Ishikawa (cell line): ENCODE data around the gene CRTAP.

Experiments used
- CREB1 ChIP-seq: IDR thresholded peaks from 2 replicates; pipeline ENCODE4 v1.6.1; 2012; ENCODE audit warnings: low read depth
- EGR1 ChIP-seq: IDR thresholded peaks from 2 replicates; pipeline ENCODE4 v1.6.1; 2012
- EP300 ChIP-seq: IDR thresholded peaks from 2 replicates; pipeline ENCODE4 v1.6.1; 2012; ENCODE audit warnings: borderline replicate concordance
- MAX ChIP-seq: IDR thresholded peaks from 2 replicates; pipeline ENCODE4 v1.6.1; 2012

GRCh38 chr3:33130144-33130543 is 16.3 kb downstream of the CRTAP start:
- TF ChIP-seq CREB1 (no peak), EP300 (no peak), MAX (no peak), EGR1 (no peak)
